Mesodermal cell (in vitro differentiated cells): ENCODE data around the gene EVX1.
A peak's percentile ranks its signal among the peaks of the same experiment; 100 is the strongest.

Source experiments
- H3K27ac ChIP-seq: 2 replicates; pipeline ENCODE4 v1.7.0; 2013; ENCODE audit warnings: mild to moderate bottlenecking, low read depth, low read length, moderate library complexity; ENCODE audit not compliant: severe bottlenecking
- H3K36me3 ChIP-seq: 2 replicates; pipeline ENCODE4 v1.7.1; 2013; ENCODE audit warnings: mild to moderate bottlenecking, low read length, moderate library complexity; ENCODE audit not compliant: control insufficient read depth, insufficient read depth
- H3K4me1 ChIP-seq: one replicate; pipeline ENCODE4 v1.7.1; 2013; ENCODE audit warnings: mild to moderate bottlenecking, low read length; ENCODE audit not compliant: insufficient read depth, control insufficient read depth, poor library complexity, severe bottlenecking
- H3K4me3 ChIP-seq: 2 replicates; pipeline ENCODE4 v1.7.0; 2013; ENCODE audit warnings: low read length, control low read depth, mild to moderate bottlenecking; ENCODE audit not compliant: insufficient read depth, poor library complexity, severe bottlenecking; ENCODE audit errors: extremely low read depth
- H3K9me3 ChIP-seq: 2 replicates; pipeline ENCODE4 v1.7.1; 2013; ENCODE audit warnings: mild to moderate bottlenecking, low read length, moderate library complexity; ENCODE audit not compliant: control insufficient read depth
- WGBS, 2 experiments: methylation state at CpG; one replicate each; pipeline ENCODE4 v1.1.5; 2013; ENCODE audit warnings: missing lambda C conversion rate in 2 of 2; ENCODE audit not compliant: insufficient coverage in 2 of 2; 5-methylcytosine and 5-hydroxymethylcytosine counted together

The EVX1 gene

GRCh38 chr7:27215356-27215755 lies 27.2 kb upstream of the EVX1 start:
- Histone ChIP-seq H3K9me3 (no peaks in the 10 kb centered on the region), H3K4me1 (peaks cover 9% of the 10 kb centered on the region), H3K4me3 (no peak overlapping the region), H3K36me3 (no peaks in the 10 kb centered on the region), H3K27ac (no peak overlapping the region)
- 93% methylated on average over 2 of the region's 2 CpGs; no CpG with 5 or more reads in 1 of the 2 experiments for WGBS, 2 experiments

- H3K9me3 ChIP-seq: no peaks in the 10 kb centered on the region
- H3K27ac ChIP-seq: no peak overlapping the region
- peaks cover 9% of the 10 kb centered on the region for H3K4me1 ChIP-seq
- H3K4me3 ChIP-seq: no peak overlapping the region
- H3K36me3 ChIP-seq: no peaks in the 10 kb centered on the region
Measured at GRCh38 chr7:27217951-27218350, 24.7 kb upstream of the EVX1 start.

GRCh38 chr7:27219821-27220220 lies 22.8 kb upstream of the EVX1 start:
- Histone ChIP-seq H3K4me3 (no peak overlapping the region), H3K36me3 (no peaks in the 10 kb centered on the region), H3K9me3 (no peaks in the 10 kb centered on the region), H3K27ac (no peak overlapping the region), H3K4me1 (no peaks in the 10 kb centered on the region)
- 89 to 100% methylated on average over 1 to 4 of the region's 4 CpGs for WGBS, 2 experiments

- no peaks in the 10 kb centered on the region for H3K9me3 ChIP-seq
- no peaks in the 10 kb centered on the region for H3K36me3 ChIP-seq
- H3K27ac ChIP-seq: no peak overlapping the region
- no peak overlapping the region for H3K4me3 ChIP-seq
- 86 to 90% methylated on average over 40 of the region's 45 CpGs for WGBS, 2 experiments
- H3K4me1 ChIP-seq: peaks cover 7% of the 10 kb centered on the region
Measured at GRCh38 chr7:27220440-27220955, 22.1 kb upstream of the EVX1 start.

- Histone ChIP-seq H3K36me3 (no peaks in the 10 kb centered on the region), H3K27ac (no peak overlapping the region), H3K9me3 (no peaks in the 10 kb centered on the region), H3K4me1 (peaks cover 10% of the 10 kb centered on the region), H3K4me3 (no peak overlapping the region)
- 90 to 100% methylated on average over 1 to 2 of the region's 3 CpGs for WGBS, 2 experiments
Measured at GRCh38 chr7:27221201-27221797, 21.3 kb upstream of the EVX1 start.

GRCh38 chr7:27223941-27224575 lies 18.5 kb upstream of the EVX1 start:
- H3K36me3 ChIP-seq: no peaks in the 10 kb centered on the region
- H3K27ac ChIP-seq: no peak overlapping the region
- no peaks in the 10 kb centered on the region for H3K9me3 ChIP-seq
- H3K4me1 ChIP-seq: peaks cover 10% of the 10 kb centered on the region
- no peak overlapping the region for H3K4me3 ChIP-seq

GRCh38 chr7:27224983-27225934 lies 17.3 kb upstream of the EVX1 start:
- Histone ChIP-seq H3K4me1 (peaks cover 10% of the 10 kb centered on the region), H3K9me3 (no peaks in the 10 kb centered on the region), H3K27ac (no peak overlapping the region), H3K36me3 (no peaks in the 10 kb centered on the region), H3K4me3 (peak overlapping the region; percentile 20)
- whole genome bisulfite sequencing, 2 experiments: 5% methylated on average over 56 to 60 of the region's 61 CpGs

GRCh38 chr7:27229448-27229847 lies 13.2 kb upstream of the EVX1 start:
- Histone ChIP-seq H3K36me3 (no peaks in the 10 kb centered on the region), H3K9me3 (no peaks in the 10 kb centered on the region), H3K27ac (no peak overlapping the region), H3K4me3 (no peak overlapping the region), H3K4me1 (peaks cover 10% of the 10 kb centered on the region)
- 93 to 94% methylated on average over 4 of the region's 4 CpGs for WGBS, 2 experiments

- WGBS, 2 experiments: 1 to 2% methylated on average over 51 to 52 of the region's 66 CpGs
- Histone ChIP-seq H3K27ac (peak overlapping the region; percentile 16), H3K9me3 (no peaks in the 10 kb centered on the region), H3K4me1 (peaks cover 27% of the 10 kb centered on the region), H3K36me3 (no peaks in the 10 kb centered on the region), H3K4me3 (peak overlapping the region; percentile 45)
Measured at GRCh38 chr7:27235387-27236311, 7.0 kb upstream of the EVX1 start.

GRCh38 chr7:27237735-27238334 lies 4.8 kb upstream of the EVX1 start:
- Histone ChIP-seq H3K9me3 (no peaks in the 10 kb centered on the region), H3K36me3 (no peaks in the 10 kb centered on the region), H3K4me1 (peaks cover 36% of the 10 kb centered on the region), H3K4me3 (no peak overlapping the region), H3K27ac (peak overlapping the region; percentile 52)
- 25 to 33% methylated on average over 1 of the region's 1 CpG for WGBS, 2 experiments
